Measurements from ENCODE around the gene ACOT7. TPM values are rescaled to one million over a fixed set of nuclear protein-coding genes. Genes with fewer than 3 reads are reported as not detected.
"Not testable (repeated sequence)": the region's sequence is repeated elsewhere in the genome, so short reads cannot be mapped to it uniquely, and the experiment has no call there.

The ACOT7 gene
- total RNA-seq, 1 experiment from 2014 or later, result 70.2 TPM

DNA sequence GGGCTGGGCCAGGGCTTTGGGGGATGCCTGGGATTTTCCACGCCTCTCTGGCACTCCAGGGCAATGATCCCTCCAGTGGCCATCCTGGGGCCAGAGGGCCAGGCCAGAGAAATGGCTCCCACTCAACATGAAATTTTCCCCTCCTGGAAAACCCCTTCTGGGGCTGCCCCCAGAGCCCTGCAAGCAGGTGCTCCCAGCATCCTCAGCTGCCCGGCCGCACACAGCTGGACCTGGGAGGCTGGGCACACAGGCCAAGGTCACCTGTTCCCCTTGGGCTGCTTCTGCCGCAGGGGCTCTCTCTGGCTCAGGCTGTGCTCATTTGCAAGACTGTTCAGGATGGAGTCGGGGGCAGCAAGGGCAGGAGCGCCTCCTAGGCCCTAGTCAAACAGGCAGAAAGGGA is 34.9 kb upstream of the ACOT7 start:
- H3K27me3 ChIP-seq (ENCODE audit: insufficient read depth, low read depth); H3K4me2 ChIP-seq; H3K4me3 ChIP-seq; H3K27ac ChIP-seq; H4K20me1 ChIP-seq (ENCODE audit: insufficient read depth); H3F3A ChIP-seq (ENCODE audit: insufficient read depth, low read depth); H3K79me2 ChIP-seq (ENCODE audit: low read depth); BruUV-seq (replicated peaks); H3K9me3 ChIP-seq (ENCODE audit: insufficient read depth, low read depth); H3K36me3 ChIP-seq (ENCODE audit: low read depth); CTCF ChIA-PET; DNase-seq; H3K9me2 ChIP-seq (ENCODE audit: insufficient read depth); H2AFZ ChIP-seq: not testable (repeated sequence)
- POLR2A ChIA-PET (ENCODE audit: unreplicated experiment), result interaction anchor here (0.7 kb wide), 1 partner anchor 78 kb away, joined by 4 read pairs; no protein-coding TSS in a partner anchor
- intact Hi-C loops (cut with micrococcal nuclease; ENCODE audit: unreplicated experiment), result loop anchor here (5.0 kb wide), 1 partner anchor 76 kb away; no protein-coding TSS in a partner anchor
- H3K4me1 ChIP-seq (replicated peaks; ENCODE audit: insufficient read depth), result peaks cover 26% of the 10 kb centered on the region

DNA sequence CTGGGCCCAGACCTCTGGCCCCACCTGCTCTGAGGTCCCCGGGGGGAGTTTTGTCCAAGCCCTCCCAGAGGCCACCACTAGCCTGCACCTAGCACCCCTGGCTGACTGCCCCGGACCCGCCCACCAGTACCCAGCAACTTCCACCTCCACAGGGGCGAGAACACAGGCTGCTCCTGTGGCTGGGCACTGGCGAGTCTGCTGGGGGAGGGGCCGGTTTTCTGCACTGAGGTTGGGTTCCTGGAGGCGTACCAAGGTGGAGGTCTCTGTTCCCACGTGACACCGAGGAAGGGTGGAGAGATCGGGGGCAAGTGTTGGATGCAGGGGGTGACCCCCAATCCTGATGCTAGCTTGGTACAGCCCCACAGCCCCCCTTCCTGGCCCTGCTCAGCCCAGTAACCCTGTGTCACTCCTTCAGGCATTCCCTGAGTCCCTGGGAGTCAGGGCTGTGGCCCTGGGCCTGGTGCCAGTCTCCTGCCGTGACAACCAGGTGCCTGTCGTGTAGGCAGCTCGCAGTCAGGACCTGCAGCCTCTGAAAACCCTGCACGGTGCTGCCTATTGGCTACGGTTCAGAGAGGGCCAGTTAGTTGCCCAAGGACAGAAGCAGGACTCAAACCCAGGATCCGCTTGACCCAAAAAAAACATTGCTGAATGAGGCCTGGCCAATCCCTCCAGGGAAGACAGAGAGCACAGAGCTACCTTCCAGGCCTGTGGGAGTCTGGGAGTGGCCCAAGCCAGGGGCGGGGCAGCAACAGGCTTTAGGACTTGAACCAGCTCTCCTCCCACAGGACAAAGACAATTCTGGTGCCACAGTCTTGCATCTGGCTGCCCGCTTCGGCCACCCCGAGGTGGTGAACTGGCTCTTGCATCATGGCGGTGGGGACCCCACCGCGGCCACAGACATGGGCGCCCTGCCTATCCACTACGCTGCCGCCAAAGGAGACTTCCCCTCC is 34.1 kb upstream of the ACOT7 start:
- H3K4me3 ChIP-seq, result no peak overlapping the region
- H3K36me3 ChIP-seq (ENCODE audit: low read depth), result no peaks in the 10 kb centered on the region
- no peaks in the 10 kb centered on the region; the same call in 1 of the 2 replicates for H3F3A ChIP-seq (ENCODE audit: insufficient read depth, low read depth)
- H3K4me1 ChIP-seq (replicated peaks; ENCODE audit: insufficient read depth), result peaks cover 30% of the 10 kb centered on the region
- no TSS peak for BruUV-seq (replicated peaks)
- ChIA-PET POLR2A (ENCODE audit: unreplicated experiment) (interaction anchor here (0.7 kb wide), 1 partner anchor 79 kb away, joined by 4 read pairs; no protein-coding TSS in a partner anchor), CTCF (interaction anchor here (0.7 kb wide), 2 partner anchors 9 to 1737 kb away, joined by 4 to 5 read pairs; no protein-coding TSS in a partner anchor)
- peaks cover 8% of the 10 kb centered on the region; the same call in 1 of the 2 replicates for H3K27me3 ChIP-seq (ENCODE audit: insufficient read depth, low read depth)
- H3K9me3 ChIP-seq (ENCODE audit: insufficient read depth, low read depth), result no peaks in the 10 kb centered on the region
- no peaks in the 10 kb centered on the region for H4K20me1 ChIP-seq (ENCODE audit: insufficient read depth)
- peak; percentile 69 to 86 for DNase-seq
- no peak overlapping the region for H2AFZ ChIP-seq
- H3K79me2 ChIP-seq (ENCODE audit: low read depth), result no peaks in the 10 kb centered on the region
- no peak overlapping the region for H3K27ac ChIP-seq
- H3K9me2 ChIP-seq (ENCODE audit: insufficient read depth), result no peaks in the 10 kb centered on the region
- intact Hi-C loops (cut with micrococcal nuclease; ENCODE audit: unreplicated experiment), result loop anchor here (2.0 to 5.0 kb wide), 2 partner anchors 15 to 75 kb away; no protein-coding TSS in a partner anchor
- H3K4me2 ChIP-seq, result peak overlapping the region; percentile 46
- TF ChIP-seq, protein P1, sequence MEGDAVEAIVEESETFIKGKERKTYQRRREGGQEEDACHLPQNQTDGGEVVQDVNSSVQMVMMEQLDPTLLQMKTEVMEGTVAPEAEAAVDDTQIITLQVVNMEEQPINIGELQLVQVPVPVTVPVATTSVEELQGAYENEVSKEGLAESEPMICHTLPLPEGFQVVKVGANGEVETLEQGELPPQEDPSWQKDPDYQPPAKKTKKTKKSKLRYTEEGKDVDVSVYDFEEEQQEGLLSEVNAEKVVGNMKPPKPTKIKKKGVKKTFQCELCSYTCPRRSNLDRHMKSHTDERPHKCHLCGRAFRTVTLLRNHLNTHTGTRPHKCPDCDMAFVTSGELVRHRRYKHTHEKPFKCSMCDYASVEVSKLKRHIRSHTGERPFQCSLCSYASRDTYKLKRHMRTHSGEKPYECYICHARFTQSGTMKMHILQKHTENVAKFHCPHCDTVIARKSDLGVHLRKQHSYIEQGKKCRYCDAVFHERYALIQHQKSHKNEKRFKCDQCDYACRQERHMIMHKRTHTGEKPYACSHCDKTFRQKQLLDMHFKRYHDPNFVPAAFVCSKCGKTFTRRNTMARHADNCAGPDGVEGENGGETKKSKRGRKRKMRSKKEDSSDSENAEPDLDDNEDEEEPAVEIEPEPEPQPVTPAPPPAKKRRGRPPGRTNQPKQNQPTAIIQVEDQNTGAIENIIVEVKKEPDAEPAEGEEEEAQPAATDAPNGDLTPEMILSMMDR (conservative IDR thresholded peaks at IDR 0.05), result no peak
- no peak for TF ChIP-seq EZH2 (IDR thresholded peaks at IDR 0.05; ENCODE audit: low read depth)

DNA sequence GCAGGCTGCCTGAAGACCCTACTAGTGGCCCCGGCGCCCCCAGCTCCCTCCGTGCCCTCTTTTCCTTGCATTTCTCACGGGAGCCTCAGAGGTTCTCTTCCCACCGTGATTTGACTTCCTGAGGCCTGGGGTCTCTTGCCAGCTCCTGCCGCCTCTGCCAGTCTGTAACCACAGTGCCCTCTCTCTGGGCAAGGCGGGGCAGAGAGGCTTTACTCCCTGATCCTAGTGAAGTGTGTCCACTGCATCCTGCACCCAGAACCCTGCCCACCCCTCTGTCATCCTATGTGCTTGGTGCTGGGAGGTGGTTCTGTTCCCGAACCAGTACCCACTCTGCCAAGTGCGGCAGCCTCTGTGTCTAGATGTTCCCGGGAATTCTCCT is 33.4 kb upstream of the ACOT7 start:
- 0 out of 2 replicates have a peak overlapping the region, but pooled peaks have one; percentile 46 for H3K4me2 ChIP-seq
- BruUV-seq (replicated peaks), result no TSS peak
- intact Hi-C loops (cut with micrococcal nuclease; ENCODE audit: unreplicated experiment), result loop anchor here (2.0 to 5.0 kb wide), 2 partner anchors 14 to 75 kb away; no protein-coding TSS in a partner anchor
- ChIA-PET POLR2A (ENCODE audit: unreplicated experiment) (no interaction called here), CTCF (no interaction called here)
- no peaks in the 10 kb centered on the region for H3K36me3 ChIP-seq (ENCODE audit: low read depth)
- peaks cover 8% of the 10 kb centered on the region; the same call in 1 of the 2 replicates for H3K27me3 ChIP-seq (ENCODE audit: insufficient read depth, low read depth)
- H3K4me3 ChIP-seq, result no peak overlapping the region
- H3K9me3 ChIP-seq (ENCODE audit: insufficient read depth, low read depth), result no peaks in the 10 kb centered on the region
- peaks cover 32% of the 10 kb centered on the region for H3K4me1 ChIP-seq (replicated peaks; ENCODE audit: insufficient read depth)
- TF ChIP-seq EZH2 (IDR thresholded peaks at IDR 0.05; ENCODE audit: low read depth), result no peak
- TF ChIP-seq, protein P1 (conservative IDR thresholded peaks at IDR 0.05), result no peak
- H3F3A ChIP-seq (ENCODE audit: insufficient read depth, low read depth), result no peaks in the 10 kb centered on the region; the same call in 1 of the 2 replicates
- no peaks in the 10 kb centered on the region for H4K20me1 ChIP-seq (ENCODE audit: insufficient read depth)
- no peak for DNase-seq
- no peaks in the 10 kb centered on the region for H3K9me2 ChIP-seq (ENCODE audit: insufficient read depth)
- H3K27ac ChIP-seq, result no peak overlapping the region
- no peaks in the 10 kb centered on the region for H3K79me2 ChIP-seq (ENCODE audit: low read depth)
- no peak overlapping the region for H2AFZ ChIP-seq
